ENCODE results near the gene CDK12.
A peak's percentile ranks its signal among the peaks of the same experiment; 100 is the strongest.
"Not testable (repeated sequence)": the region's sequence is repeated elsewhere in the genome, so short reads cannot be mapped to it uniquely, and the experiment has no call there.

Gene CDK12

DNA sequence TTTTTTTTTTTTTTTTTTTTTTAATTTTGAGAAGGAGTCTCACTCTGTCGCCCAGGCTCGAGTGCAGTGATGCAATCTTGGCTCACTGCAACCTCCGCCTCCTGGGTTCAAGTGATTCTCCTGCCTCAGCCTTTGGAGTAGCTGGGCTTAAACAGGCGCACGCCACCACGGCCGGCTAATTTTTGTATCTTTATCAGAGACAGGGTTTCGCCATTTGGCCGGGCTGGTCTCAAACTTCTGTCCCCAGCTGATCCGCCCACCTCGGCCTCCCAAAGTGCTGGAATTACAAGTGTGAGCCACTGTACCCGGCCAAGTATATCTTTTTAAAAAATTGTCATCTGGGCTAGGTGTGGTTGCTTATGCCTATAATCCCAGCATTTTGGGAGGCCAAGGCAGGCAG lies 35.6 kb downstream of the CDK12 start:
- DNase-seq (ENCODE audit: low read depth in 3 of 3): not testable (repeated sequence)

DNA sequence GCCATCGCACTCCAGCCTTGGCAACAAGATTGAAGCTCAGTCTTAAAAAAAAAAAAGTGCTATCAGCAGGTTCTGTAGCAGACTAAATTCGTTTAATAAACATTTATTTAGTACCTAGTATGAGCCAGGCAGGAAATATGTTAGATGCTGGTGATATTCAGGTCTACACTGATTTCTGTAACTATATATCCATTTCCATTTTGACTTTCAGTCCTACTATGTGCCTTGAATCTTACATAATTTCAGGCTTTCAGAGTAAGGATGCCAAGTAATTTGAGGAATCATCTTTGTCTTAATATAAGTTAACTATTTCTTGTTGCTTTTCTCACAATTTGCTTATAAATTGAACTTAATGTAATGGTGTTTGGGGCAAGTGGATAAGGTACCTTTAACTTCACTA lies 46.2 kb downstream of the CDK12 start:
- no peak for DNase-seq (ENCODE audit: low read depth in 3 of 3)

DNA sequence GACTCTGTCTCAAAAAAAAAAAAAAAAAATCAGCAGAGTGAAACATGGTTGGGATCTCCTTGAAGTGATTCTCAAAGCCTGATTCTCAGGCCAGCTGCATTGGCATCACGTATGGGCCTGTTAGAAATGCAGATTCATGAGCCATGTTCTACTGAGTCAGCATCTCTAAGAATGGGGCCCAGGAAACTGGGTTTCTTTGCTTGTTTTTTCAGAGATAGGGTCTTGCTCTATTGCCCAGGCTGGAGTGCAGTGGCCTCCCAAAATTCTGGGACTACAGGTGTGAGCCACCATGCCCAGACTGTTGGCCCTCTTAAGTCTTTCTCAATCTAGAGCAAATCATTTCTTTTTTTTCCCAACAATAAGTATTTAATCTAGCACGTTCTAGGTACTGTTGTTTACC lies 47.7 kb downstream of the CDK12 start:
- DNase-seq (ENCODE audit: low read depth in 3 of 3): no peak

DNA sequence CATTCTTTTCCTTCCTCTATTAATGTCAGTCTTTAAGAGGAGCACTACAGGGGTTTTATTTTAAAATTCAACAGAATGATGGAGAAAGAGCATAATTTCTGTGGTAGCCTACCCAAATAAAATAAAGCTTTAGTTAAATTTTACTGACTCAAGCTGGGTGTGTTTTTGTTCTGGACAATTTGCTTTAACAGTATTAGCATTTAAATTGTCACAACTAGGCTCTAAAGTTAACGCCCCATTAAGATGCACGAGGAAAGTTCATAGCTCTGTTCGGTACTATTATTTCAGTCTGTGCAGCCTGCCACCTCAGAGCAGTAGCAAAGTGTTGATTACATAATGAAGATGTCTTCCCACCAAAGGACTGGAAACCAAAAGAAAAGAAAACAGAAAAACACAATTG lies 52.0 kb downstream of the CDK12 start:
- no peak for DNase-seq (ENCODE audit: low read depth in 3 of 3)

DNA sequence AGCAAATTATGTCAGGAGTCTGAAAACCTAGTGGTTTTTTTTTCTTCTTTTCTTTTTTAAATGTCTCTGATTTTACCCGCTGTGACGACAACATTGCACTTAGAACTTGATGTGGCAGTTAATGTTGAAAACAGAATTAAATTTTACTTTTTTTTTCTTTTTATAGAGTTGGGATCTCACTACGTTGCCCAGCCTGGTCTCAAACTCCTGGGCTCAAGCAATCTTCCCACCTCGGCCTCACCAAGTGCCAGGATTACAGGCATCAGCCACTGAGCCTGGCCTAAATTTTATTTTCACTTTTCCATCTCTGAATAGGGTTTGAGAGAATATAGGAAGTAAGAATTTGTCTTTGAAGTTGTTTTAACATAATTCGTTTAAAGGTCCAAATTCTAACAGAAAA lies 52.6 kb downstream of the CDK12 start:
- no peak for DNase-seq (ENCODE audit: low read depth in 3 of 3)

DNA sequence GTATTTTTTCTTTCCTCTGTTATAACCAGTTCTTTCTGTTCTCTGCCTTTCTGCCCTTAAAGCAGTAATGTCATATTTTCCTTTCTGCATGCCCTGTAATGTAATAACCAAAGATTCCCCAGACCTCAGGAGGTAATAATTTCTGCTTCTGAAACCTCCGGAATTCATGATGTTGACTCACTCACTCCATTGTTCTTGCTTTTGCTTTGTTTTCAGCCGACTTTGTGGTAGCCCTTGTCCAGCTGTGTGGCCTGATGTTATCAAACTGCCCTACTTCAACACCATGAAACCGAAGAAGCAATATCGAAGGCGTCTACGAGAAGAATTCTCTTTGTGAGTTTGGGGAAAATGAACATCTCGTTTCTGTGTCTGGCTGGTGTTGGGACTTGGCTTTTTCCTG lies 55.9 kb downstream of the CDK12 start:
- DNase-seq (ENCODE audit: low read depth in 3 of 3): no peak

DNA sequence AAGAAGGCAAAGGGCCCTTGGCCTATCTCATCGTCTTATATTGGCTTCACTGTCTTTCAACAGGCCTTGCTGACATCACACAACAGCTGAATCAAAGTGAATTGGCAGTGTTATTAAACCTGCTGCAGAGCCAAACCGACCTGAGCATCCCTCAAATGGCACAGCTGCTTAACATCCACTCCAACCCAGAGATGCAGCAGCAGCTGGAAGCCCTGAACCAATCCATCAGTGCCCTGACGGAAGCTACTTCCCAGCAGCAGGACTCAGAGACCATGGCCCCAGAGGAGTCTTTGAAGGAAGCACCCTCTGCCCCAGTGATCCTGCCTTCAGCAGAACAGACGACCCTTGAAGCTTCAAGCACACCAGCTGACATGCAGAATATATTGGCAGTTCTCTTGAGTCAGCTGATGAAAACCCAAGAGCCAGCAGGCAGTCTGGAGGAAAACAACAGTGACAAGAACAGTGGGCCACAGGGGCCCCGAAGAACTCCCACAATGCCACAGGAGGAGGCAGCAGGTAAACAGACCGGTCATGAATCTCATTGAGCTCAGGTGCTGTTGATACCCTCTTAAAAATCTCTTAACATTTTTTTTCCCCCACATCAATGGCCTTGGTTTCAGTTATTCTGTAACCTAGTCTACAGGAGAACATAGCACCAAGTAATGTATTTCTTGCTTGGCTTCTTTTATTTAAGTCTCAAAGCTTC lies 64.7 kb downstream of the CDK12 start:
- no peak for DNase-seq (ENCODE audit: low read depth in 3 of 3)

DNA sequence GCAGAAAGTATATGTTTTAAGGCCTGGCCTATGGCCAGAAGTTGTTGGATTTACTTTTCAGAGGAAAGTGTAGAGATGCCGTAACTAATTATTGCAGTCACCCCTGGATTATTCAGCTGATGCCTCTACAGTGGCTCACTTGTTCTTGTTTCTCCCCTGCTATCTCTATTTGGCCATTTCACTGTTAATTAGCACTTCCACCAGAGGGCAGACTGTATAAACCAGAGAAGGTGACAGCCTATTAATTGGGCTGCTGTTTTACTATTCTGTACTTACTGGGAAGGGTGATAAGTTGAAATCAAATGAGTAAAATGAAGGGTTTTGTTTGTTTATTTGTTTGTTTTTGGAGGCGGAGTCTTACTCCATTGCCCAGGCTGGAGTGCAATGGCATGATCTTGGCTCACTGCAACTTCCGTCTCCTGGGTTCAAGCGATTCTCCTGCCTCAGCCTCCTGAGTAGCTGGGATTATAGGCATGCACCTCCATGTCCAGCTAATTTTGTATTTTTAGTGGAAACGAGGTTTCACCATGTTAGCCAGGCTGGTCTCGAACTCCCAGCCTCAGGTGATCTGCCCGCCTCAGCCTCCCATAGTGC lies 66.0 kb downstream of the CDK12 start:
- no peak for DNase-seq (ENCODE audit: low read depth in 3 of 3)

DNA sequence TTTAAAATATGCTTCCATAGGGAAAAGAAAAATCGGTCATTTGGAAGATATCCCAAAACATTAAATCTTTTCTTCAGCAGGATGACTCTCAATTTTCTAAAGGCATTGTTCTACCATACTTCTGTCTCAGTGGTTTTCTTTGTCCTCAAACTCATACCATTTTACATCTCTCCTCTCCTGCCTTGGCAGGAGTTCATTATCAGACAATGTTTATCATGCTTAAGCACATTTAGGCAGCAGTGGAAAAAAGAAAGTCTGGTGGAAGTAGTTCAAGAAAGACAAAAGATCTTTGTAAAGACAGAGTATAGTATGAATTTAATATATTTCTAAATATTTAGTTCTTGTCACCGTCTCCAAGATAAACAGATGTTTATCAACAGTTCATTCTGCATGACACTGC lies 68.2 kb downstream of the CDK12 start:
- DNase-seq (ENCODE audit: low read depth in 3 of 3): no peak

DNA sequence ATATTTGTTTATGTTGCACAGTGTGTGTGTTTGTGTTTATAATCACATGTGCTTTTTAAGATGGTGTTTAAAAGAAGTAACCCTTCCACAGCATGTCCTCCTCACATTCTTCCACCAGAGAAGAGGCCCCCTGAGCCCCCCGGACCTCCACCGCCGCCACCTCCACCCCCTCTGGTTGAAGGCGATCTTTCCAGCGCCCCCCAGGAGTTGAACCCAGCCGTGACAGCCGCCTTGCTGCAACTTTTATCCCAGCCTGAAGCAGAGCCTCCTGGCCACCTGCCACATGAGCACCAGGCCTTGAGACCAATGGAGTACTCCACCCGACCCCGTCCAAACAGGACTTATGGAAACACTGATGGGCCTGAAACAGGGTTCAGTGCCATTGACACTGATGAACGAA lies 69.2 kb downstream of the CDK12 start:
- no peak for DNase-seq (ENCODE audit: low read depth in 3 of 3)

DNA sequence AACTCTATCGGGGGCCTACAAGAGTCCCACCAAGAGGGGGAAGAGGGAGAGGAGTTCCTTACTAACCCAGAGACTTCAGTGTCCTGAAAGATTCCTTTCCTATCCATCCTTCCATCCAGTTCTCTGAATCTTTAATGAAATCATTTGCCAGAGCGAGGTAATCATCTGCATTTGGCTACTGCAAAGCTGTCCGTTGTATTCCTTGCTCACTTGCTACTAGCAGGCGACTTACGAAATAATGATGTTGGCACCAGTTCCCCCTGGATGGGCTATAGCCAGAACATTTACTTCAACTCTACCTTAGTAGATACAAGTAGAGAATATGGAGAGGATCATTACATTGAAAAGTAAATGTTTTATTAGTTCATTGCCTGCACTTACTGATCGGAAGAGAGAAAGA lies 70.0 kb downstream of the CDK12 start:
- no peak for DNase-seq (ENCODE audit: low read depth in 3 of 3)

DNA sequence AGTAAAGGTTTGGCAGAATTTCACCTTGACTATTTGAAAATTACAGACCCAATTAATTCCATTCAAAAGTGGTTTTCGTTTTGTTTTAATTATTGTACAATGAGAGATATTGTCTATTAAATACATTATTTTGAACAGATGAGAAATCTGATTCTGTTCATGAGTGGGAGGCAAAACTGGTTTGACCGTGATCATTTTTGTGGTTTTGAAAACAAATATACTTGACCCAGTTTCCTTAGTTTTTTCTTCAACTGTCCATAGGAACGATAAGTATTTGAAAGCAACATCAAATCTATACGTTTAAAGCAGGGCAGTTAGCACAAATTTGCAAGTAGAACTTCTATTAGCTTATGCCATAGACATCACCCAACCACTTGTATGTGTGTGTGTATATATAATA lies 72.6 kb downstream of the CDK12 start:
- DNase-seq (ENCODE audit: low read depth in 3 of 3): no peak

DNA sequence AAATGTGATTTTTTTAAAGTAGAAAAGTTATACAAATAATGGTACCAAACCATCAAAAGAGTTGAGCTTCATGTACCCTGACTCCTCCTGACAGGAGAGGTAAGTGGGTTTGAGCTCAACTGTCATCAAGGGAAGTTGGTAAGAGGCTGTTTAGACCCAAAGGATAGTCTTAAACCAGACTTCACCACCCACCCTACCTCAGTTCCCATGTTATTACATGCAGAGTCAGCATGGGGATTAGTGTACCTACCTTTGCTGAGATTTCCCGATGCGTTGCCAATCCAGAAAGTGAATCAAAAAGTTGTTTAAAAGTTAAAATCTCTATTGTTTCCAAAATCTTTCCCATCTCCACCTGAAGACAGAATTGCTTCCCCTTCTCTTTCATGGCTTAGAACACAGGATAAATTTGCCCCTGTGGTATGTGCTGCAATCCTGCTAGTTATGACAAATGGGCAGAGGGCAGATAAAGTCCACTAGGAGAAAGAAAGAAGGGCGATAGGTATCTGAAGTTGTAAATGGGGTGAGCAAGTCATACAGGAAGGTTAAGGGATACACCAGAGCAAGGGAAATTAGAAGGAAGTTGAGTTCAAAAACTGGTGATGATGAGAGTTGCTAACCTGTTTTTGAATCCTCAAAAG lies 73.6 kb downstream of the CDK12 start:
- no peak for DNase-seq (ENCODE audit: low read depth in 3 of 3)

DNA sequence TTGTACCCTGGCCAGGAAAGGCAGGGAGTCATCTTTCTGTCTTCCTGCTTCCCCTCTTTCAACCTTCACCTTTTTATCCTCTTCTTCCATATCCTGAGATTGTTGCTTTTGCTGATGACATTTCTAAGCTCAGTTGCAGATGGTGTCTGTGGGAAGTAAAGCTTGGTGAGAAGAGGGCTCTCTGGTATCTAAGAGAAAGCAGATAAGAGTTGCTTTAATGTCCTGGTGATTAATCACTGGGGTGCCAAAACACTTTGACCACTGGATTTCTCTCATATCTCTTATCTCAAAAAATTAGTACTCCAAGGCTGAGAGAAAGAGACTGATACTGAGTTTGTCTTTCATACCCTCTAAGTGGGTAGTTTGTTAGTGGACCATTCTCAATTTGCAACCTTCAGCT lies 75.2 kb downstream of the CDK12 start:
- DNase-seq (ENCODE audit: low read depth in 3 of 3): no peak

DNA sequence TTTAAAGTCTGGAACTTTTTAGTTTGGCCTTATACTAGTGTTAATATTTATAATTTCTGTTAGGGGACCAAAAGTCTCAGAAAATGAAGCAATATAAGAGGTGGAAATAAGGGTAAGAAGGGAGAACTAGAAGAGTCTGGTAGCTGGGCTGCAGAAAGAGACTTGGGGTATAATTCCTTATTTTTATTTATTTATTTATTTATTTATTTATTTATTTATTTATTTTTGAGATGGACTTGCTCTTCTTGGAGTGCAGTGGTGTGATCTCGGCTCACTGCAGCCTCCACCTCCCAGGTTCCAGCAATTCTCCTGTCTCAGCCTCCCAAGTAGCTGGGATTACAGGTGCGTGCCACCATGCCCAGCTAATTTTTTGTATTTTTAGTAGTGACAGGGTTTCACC lies 76.1 kb downstream of the CDK12 start:
- DNase-seq (ENCODE audit: low read depth in 3 of 3): not testable (repeated sequence)

DNA sequence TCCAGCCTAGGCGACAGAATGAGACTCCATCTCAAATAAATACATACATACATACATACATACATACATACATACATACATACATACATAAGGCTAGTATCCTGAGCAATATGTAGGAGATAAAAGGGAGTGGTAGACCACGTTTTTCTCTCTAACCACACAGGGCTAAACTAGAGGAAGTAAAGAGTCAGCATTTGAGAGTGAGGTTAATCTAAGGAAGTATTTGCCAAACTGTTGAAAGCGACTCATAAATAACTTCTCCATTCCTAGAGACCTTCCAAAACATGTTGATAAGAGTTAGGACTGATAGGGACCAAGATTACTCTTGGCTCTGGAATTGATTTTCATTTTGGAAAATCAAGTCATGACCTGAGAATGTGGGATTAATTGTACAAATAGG lies 77.6 kb downstream of the CDK12 start:
- DNase-seq (ENCODE audit: low read depth in 3 of 3): no peak

DNA sequence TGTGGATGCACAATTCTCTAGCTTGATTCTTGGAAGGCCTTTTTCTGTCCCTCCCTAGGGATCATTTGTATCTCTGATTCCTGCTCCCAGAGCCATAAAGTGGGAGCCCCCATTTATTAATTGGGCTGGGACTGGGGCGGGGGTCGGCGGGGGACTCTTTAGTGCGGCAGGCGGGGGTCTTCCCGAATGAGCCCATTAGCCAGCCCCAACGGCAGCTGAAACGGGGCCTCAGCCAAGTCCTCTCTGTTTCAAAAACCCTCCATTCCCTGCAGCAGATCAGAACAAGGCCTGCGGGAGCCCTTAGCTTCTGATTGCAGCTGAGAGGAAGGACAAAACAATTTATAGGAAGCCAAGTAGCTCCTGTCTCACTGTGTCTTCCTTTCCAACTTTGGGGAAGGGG lies 79.3 kb downstream of the CDK12 start:
- DNase-seq (ENCODE audit: low read depth in 3 of 3): no peak

DNA sequence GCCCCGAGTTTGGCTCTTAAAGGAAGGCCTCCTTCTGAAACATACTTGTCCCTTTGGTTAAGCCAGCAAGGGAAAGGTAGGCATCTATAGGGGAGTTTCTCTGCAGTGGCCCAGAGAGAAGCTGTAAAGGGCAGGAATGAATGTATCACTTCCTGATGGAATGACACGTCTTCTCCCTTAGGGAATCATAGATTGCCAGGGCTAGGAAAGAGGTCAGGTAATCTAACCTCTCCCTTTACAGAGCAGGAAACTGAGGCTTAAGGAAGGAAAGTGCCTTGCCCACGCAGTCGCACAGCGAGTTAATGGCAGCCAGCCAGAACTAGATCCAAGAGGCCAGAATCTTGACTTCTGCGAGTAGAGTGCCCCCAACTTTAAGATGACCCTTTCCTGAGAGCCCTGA lies 80.4 kb downstream of the CDK12 start:
- no peak for DNase-seq (ENCODE audit: low read depth in 3 of 3)

DNA sequence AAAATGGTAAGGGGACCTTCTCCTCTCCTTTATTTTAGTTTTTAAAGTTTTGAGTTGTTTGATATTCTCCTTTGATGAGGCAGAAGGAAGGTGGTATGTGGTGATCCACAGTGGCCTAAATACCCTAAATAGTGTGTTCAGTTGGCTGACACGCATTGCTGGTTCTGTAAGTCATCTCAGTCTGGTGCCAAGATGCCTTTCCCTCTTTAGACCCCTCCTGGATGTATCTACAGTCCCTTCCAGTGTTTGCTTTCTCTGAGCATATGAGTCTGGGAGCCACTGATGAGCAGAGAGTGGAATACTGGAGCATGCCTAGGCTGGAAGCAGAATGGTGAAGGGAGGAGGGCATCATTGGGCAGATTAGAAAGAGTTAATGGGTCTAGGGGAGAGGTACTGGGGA lies 81.9 kb downstream of the CDK12 start:
- DNase-seq (ENCODE audit: low read depth in 3 of 3): no peak

DNA sequence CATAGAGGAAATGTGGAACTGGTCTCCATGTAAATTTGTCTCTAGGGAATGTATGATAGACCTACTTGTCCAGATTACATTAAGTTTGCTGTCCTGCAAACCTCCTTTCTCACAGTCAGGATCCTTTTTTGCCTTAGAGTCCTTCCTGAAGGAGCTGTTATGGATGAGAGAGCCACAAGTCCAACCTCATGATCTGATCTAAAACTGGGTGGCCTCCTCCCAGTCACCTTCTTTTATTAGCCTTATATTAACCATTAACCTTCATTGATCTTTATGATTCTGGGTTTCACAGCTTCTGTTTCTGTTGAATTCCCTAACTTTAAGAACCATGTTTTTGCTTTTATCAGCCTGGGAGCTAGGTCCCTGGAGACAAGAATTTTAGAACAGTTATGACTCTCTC lies 82.4 kb downstream of the CDK12 start:
- no peak for DNase-seq (ENCODE audit: low read depth in 3 of 3)

DNA sequence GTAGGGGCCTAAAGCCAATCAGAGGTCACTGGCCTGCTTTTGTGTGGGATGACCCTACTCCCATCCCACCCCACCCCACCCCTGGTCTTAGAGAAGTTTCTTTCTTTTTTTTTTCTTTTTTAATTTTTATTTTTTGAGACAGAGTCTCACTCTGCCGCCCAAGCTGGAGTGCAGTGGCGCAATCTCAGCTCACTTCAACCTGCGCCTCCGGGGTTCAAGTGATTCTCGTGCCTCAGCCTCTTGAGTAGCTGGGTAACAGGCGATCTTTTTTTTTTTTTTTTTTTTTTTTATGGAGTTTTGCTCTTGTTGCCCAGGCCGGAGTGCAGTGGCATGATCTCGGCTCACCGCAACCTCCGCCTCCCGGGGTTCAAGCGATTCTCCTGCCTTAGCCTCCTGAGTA lies 83.1 kb downstream of the CDK12 start:
- not testable (repeated sequence) for DNase-seq (ENCODE audit: low read depth in 3 of 3)

DNA sequence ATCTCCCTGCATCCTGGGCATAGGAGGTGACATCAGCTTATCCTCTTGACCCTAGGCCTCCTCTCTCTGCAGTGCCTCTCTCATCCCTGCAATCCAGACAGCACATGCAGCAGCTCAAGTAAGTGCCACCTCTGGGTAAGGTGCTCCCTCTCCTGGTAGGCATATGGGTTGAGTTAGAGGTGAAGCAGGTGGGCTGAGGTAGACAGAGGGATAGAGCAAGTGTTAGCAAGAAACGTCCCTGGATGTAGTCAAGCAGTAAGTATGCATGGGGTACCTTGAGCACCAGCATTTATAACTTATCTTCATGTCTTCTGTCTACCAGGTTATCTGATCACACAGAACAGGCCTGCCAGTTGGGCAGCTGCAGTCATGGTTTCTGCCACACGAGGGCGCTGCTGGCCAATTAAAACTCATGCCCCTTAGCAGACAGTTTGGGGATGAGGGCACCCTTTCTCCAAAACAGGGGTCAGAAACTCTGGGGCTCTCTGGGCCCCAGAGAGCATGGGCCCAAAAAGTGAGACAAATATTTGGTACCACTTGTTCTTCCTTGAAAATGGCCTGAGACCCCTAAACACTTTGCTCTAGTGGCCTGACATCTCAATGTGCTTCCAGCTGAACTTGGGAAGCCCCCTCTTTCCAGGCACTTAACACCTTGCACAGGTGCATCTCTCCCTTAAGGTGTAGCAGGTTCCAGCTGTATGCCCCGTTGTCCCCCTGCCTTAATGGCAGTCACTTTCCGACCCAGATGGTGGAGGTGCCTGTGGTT lies 86.6 kb downstream of the CDK12 start:
- peak; percentile 57 to 68 (median 59) for DNase-seq (ENCODE audit: low read depth in 3 of 3)

Data from stimulated activated CD4-positive, alpha-beta T cell treated with anti-CD3 and anti-CD28 coated beads, TNF-alpha, amount 100 ng/mL, for 4 hours (primary cell).